GM23338 (cell line): ENCODE measurements around the gene AMBRA1.

Source experiments
- EZH2 ChIP-seq: fragments of 200-600 bp; sonication (generic); IDR thresholded peaks from one replicate; pipeline ENCODE4 v1.8.0; 2017; ENCODE audit warnings: antibody characterized with exemption, mild to moderate bottlenecking, low read depth; ENCODE audit not compliant: unreplicated experiment
- EZH2phosphoT487 ChIP-seq: fragments of 200-600 bp; sonication (generic); IDR thresholded peaks from one replicate; pipeline ENCODE4 v1.8.1; 2018; ENCODE audit warnings: antibody characterized with exemption; ENCODE audit not compliant: unreplicated experiment
- JUNB ChIP-seq: IDR thresholded peaks from one replicate; pipeline ENCODE4 v1.6.1; 2016; ENCODE audit warnings: antibody characterized with exemption; ENCODE audit not compliant: unreplicated experiment
- NANOG ChIP-seq: IDR thresholded peaks from 2 replicates; pipeline ENCODE4 v1.6.1; 2016; ENCODE audit warnings: antibody characterized with exemption, borderline replicate concordance
- POLR2AphosphoS5 ChIP-seq: IDR thresholded peaks from 2 replicates; pipeline ENCODE4 v1.6.1; 2016; ENCODE audit warnings: antibody characterized with exemption, low read depth
- ZNF114 ChIP-seq: fragments of 250-450 bp; sonication (Bioruptor Pico); IDR thresholded peaks from 2 replicates; pipeline ENCODE4 v1.5.0; 2020; ENCODE audit warnings: mild to moderate bottlenecking, moderate library complexity
- ZNF331 ChIP-seq: fragments of 250-450 bp; sonication (Bioruptor Pico); IDR thresholded peaks from 2 replicates; pipeline ENCODE4 v1.5.0; 2020; ENCODE audit warnings: low read depth, mild to moderate bottlenecking, moderate library complexity
- TF ChIP-seq, protein P1 (sequence below), 2 experiments: fragments of 200-600 bp in 1 of 2; sonication (generic) in 1 of 2; conservative IDR thresholded peaks; 2 replicates each; pipeline versions ENCODE4 v1.5.1 to v1.6.1; 2016 to 2017; ENCODE audit warnings: antibody characterized with exemption in 2 of 2, low read depth in 2 of 2, mild to moderate bottlenecking in 2 of 2, moderate library complexity in 1 of 2
- TF ChIP-seq, protein P2 (sequence below): IDR thresholded peaks from one replicate; pipeline ENCODE4 v1.6.1; 2018; ENCODE audit warnings: antibody characterized with exemption; ENCODE audit not compliant: unreplicated experiment
- TF ChIP-seq, protein P3 (sequence below): fragments of 250-450 bp; sonication (Bioruptor Pico); IDR thresholded peaks from 2 replicates; pipeline ENCODE4 v1.5.0; 2020; ENCODE audit warnings: mild to moderate bottlenecking, moderate library complexity

DNA sequence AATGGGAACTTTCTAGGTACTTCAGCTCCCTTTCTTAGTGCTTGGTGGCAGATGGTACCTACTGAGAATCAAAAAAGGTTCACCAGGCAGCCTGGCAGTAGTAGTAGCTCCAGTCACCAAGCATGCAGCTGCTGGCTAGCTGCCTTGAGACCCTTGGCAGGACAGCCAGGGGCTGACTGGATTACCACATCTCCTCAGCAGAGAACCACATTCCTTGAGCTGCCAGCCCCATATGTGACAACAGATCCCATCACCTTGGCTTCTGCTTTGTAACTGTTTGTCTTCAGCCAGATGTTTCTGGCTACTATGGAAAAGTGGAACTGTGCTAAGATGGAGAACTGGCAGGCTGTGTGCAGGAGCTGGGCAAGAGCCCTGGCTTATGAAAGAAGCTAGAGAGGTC is 162.6 kb downstream of the AMBRA1 start:
- TF ChIP-seq, protein P1, sequence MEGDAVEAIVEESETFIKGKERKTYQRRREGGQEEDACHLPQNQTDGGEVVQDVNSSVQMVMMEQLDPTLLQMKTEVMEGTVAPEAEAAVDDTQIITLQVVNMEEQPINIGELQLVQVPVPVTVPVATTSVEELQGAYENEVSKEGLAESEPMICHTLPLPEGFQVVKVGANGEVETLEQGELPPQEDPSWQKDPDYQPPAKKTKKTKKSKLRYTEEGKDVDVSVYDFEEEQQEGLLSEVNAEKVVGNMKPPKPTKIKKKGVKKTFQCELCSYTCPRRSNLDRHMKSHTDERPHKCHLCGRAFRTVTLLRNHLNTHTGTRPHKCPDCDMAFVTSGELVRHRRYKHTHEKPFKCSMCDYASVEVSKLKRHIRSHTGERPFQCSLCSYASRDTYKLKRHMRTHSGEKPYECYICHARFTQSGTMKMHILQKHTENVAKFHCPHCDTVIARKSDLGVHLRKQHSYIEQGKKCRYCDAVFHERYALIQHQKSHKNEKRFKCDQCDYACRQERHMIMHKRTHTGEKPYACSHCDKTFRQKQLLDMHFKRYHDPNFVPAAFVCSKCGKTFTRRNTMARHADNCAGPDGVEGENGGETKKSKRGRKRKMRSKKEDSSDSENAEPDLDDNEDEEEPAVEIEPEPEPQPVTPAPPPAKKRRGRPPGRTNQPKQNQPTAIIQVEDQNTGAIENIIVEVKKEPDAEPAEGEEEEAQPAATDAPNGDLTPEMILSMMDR (conservative IDR thresholded peaks at IDR 0.05; ENCODE audit: low read depth in 2 of 2) = no peak
- no peak for TF ChIP-seq JUNB
- TF ChIP-seq EZH2phosphoT487 = no peak
- no peak for TF ChIP-seq POLR2AphosphoS5
- TF ChIP-seq, protein P2, sequence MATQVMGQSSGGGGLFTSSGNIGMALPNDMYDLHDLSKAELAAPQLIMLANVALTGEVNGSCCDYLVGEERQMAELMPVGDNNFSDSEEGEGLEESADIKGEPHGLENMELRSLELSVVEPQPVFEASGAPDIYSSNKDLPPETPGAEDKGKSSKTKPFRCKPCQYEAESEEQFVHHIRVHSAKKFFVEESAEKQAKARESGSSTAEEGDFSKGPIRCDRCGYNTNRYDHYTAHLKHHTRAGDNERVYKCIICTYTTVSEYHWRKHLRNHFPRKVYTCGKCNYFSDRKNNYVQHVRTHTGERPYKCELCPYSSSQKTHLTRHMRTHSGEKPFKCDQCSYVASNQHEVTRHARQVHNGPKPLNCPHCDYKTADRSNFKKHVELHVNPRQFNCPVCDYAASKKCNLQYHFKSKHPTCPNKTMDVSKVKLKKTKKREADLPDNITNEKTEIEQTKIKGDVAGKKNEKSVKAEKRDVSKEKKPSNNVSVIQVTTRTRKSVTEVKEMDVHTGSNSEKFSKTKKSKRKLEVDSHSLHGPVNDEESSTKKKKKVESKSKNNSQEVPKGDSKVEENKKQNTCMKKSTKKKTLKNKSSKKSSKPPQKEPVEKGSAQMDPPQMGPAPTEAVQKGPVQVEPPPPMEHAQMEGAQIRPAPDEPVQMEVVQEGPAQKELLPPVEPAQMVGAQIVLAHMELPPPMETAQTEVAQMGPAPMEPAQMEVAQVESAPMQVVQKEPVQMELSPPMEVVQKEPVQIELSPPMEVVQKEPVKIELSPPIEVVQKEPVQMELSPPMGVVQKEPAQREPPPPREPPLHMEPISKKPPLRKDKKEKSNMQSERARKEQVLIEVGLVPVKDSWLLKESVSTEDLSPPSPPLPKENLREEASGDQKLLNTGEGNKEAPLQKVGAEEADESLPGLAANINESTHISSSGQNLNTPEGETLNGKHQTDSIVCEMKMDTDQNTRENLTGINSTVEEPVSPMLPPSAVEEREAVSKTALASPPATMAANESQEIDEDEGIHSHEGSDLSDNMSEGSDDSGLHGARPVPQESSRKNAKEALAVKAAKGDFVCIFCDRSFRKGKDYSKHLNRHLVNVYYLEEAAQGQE = no peak
- TF ChIP-seq EZH2 = no peak
- no peak for TF ChIP-seq NANOG
- TF ChIP-seq, protein P3, sequence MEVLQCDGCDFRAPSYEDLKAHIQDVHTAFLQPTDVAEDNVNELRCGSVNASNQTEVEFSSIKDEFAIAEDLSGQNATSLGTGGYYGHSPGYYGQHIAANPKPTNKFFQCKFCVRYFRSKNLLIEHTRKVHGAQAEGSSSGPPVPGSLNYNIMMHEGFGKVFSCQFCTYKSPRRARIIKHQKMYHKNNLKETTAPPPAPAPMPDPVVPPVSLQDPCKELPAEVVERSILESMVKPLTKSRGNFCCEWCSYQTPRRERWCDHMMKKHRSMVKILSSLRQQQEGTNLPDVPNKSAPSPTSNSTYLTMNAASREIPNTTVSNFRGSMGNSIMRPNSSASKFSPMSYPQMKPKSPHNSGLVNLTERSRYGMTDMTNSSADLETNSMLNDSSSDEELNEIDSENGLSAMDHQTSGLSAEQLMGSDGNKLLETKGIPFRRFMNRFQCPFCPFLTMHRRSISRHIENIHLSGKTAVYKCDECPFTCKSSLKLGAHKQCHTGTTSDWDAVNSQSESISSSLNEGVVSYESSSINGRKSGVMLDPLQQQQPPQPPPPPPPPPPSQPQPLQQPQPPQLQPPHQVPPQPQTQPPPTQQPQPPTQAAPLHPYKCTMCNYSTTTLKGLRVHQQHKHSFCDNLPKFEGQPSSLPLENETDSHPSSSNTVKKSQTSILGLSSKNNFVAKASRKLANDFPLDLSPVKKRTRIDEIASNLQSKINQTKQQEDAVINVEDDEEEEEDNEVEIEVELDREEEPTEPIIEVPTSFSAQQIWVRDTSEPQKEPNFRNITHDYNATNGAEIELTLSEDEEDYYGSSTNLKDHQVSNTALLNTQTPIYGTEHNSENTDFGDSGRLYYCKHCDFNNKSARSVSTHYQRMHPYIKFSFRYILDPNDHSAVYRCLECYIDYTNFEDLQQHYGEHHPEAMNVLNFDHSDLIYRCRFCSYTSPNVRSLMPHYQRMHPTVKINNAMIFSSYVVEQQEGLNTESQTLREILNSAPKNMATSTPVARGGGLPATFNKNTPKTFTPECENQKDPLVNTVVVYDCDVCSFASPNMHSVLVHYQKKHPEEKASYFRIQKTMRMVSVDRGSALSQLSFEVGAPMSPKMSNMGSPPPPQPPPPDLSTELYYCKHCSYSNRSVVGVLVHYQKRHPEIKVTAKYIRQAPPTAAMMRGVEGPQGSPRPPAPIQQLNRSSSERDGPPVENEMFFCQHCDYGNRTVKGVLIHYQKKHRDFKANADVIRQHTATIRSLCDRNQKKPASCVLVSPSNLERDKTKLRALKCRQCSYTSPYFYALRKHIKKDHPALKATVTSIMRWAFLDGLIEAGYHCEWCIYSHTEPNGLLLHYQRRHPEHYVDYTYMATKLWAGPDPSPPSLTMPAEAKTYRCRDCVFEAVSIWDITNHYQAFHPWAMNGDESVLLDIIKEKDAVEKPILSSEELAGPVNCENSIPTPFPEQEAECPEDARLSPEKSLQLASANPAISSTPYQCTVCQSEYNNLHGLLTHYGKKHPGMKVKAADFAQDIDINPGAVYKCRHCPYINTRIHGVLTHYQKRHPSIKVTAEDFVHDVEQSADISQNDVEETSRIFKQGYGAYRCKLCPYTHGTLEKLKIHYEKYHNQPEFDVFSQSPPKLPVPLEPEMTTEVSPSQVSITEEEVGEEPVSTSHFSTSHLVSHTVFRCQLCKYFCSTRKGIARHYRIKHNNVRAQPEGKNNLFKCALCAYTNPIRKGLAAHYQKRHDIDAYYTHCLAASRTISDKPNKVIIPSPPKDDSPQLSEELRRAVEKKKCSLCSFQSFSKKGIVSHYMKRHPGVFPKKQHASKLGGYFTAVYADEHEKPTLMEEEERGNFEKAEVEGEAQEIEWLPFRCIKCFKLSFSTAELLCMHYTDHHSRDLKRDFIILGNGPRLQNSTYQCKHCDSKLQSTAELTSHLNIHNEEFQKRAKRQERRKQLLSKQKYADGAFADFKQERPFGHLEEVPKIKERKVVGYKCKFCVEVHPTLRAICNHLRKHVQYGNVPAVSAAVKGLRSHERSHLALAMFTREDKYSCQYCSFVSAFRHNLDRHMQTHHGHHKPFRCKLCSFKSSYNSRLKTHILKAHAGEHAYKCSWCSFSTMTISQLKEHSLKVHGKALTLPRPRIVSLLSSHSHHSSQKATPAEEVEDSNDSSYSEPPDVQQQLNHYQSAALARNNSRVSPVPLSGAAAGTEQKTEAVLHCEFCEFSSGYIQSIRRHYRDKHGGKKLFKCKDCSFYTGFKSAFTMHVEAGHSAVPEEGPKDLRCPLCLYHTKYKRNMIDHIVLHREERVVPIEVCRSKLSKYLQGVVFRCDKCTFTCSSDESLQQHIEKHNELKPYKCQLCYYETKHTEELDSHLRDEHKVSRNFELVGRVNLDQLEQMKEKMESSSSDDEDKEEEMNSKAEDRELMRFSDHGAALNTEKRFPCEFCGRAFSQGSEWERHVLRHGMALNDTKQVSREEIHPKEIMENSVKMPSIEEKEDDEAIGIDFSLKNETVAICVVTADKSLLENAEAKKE (CRISPR knock-in tag) = no peak
- TF ChIP-seq ZNF331 (CRISPR knock-in tag) = no peak
- TF ChIP-seq ZNF114 (CRISPR knock-in tag) = no peak
